ENCODE data around the gene LAMC1. TPM values are rescaled to one million over a fixed set of nuclear protein-coding genes. Genes with fewer than 3 reads are reported as not detected.

Gene LAMC1
- polyA plus RNA-seq, 2 donors, result 7.0 to 17.6 TPM

DNA sequence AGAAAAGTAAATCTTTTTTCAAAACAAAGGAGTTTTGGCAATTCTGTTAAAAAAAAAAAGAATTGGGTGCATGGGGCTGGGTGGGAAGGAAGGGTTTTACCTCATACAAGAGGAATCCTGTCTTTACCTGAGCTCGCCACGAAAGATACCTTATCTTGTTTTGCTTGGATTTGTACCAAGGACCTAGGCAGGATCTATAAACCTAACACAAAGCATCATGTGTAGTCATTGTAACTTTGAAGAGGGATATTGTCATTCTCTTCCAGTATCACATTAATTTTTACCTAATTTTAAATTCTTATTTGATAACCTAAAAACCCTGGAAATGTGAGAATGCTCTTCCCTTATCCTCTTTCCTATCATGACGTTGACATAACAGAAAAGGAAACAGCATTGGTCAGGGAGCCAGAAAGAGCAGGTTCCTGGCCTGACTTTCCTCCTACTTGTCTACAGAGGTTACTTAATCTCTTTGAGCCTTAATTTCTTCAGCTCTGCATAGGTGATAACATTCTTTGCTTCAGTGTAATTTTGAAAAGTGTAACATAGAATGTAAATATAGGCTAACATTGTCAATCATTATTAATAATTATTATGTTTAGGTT is 4.0 kb upstream of the LAMC1 start:
- Histone ChIP-seq H3K9me3 (ENCODE audit: control insufficient read depth in 2 of 2, insufficient read depth in 1 of 2, low read depth in 1 of 2, low read length in 1 of 2) (no peaks in the 10 kb centered on the region), H3K27ac (ENCODE audit: low read depth in 2 of 2, low read length in 1 of 2) (no peak overlapping the region), H3K4me1 (ENCODE audit: control insufficient read depth in 2 of 2, insufficient read depth in 2 of 2, low read length in 1 of 2) (no peaks in the 10 kb centered on the region), H3K36me3 (ENCODE audit: control insufficient read depth in 2 of 2, insufficient read depth in 2 of 2, low read length in 1 of 2) (no peaks in the 10 kb centered on the region), H3K27me3 (ENCODE audit: control insufficient read depth in 1 of 2, insufficient read depth in 2 of 2, low read length in 2 of 2) (no peaks in the 10 kb centered on the region), H3K4me3 (ENCODE audit: low read depth in 1 of 2, low read length in 2 of 2) (no peak overlapping the region)
- WGBS, 2 donors, result 31 to 34% methylated on average over 3 of the region's 3 CpGs

DNA sequence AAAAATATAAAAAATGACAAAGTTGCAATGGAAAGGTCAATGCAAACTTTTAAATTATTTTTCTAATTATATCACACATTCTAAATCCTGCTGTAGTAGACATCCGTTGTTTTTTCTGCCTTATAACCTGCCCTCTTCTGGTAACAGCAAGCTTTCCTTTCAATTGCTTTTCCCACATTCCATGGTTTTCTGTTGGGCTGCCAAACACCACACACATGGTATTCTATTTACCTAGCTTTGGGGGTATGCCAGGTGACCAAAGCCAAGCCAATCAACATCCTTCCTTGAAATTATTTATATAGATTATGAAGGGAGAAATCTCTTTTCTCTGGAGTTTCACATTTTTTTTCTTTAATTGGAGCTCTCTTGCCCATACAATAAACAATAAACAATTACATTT is 3.4 kb upstream of the LAMC1 start:
- Histone ChIP-seq H3K9me3 (ENCODE audit: control insufficient read depth in 2 of 2, insufficient read depth in 1 of 2, low read depth in 1 of 2, low read length in 1 of 2) (no peaks in the 10 kb centered on the region), H3K4me1 (ENCODE audit: control insufficient read depth in 2 of 2, insufficient read depth in 2 of 2, low read length in 1 of 2) (no peaks in the 10 kb centered on the region), H3K4me3 (ENCODE audit: low read depth in 1 of 2, low read length in 2 of 2) (no peak overlapping the region), H3K27me3 (ENCODE audit: control insufficient read depth in 1 of 2, insufficient read depth in 2 of 2, low read length in 2 of 2) (no peaks in the 10 kb centered on the region), H3K27ac (ENCODE audit: low read depth in 2 of 2, low read length in 1 of 2) (no peak overlapping the region), H3K36me3 (ENCODE audit: control insufficient read depth in 2 of 2, insufficient read depth in 2 of 2, low read length in 1 of 2) (no peaks in the 10 kb centered on the region)
- whole genome bisulfite sequencing, 2 donors, result 13 to 35% methylated on average over 1 of the region's 1 CpG

DNA sequence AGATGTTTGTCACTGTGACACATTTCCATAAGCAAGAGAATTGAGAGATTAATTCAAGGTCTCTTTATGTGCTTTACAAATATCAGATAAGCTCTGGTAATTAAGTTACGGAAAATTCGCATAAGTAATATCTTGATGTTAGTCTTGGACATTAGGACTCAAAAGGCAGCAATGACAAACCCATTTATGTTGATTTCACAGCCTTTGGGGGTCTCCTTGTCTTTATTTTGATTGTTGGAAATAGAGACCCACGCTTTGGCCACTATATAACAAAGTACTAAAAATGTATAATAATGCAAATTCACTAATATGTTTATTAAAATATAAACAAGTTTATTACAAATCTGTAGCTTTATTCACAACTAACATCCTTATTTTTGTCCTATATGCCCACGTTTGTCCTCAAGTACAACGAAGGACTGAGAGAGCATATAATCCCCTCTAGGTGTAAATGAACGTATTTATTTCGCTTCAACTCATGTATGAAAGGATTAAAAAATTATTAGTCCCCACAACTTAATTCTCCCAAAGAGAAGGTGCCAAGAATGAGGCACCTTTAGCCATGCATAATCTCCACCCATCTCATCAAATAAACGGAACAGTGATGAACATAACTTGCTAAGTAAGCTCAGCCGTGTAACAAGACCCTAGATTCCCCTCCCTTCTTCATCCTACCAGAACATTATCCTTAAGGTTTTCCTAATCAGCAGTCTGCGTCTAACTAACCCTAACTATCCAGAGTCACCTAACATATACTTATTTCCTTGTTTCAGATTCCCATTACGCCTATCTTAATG is 1.6 kb upstream of the LAMC1 start:
- no peaks in the 10 kb centered on the region for H3K9me3 ChIP-seq (ENCODE audit: control insufficient read depth in 2 of 2, insufficient read depth in 1 of 2, low read depth in 1 of 2, low read length in 1 of 2)

DNA sequence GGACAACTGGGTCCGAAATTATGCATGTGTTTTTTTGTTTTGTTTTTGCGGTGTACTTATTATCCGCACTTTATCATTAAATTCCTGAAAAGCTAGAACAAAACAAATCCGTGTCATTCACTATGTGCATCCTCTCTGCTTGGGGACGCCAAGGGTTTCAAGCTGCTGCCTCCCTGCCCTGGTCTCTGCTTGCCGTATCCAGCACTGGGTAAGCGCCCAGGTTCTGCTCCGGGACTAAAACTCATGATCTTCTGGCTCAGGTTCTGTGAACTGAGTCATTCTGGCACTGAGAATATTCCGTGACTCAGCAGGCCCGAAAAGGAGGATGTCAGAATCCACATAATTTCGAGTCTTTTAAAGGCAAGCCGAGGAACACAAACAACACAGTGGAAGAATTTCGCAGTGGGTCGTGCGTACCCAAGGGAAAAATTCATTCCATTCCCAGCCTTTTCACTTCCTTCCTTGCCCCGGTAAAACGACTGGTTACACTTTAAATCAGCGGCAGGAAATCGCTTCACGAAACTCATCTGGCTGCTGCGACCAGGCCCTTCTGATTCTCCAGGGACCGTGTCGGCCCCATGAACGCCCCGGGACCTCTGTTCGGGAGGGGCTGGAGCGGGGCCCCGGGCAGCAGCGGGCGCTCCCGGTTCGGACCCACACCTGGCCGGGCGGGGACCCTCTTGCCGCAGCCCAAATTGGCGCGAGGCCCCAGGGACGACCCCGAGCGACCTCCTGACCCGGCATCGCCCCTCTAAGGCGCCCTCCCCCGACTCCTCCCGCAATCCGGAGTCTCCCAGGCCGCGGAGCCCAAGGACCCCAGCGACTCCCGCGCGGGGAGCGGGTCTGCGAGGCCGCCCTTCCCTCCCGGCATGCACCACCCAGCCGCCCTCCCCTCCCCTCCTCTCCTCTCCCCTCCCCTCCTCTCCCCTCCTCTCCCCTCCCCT is 746 bp upstream of the LAMC1 start:
- no peaks in the 10 kb centered on the region for H3K36me3 ChIP-seq (ENCODE audit: control insufficient read depth in 2 of 2, insufficient read depth in 2 of 2, low read length in 1 of 2)
- no peaks in the 10 kb centered on the region for H3K4me1 ChIP-seq (ENCODE audit: control insufficient read depth in 2 of 2, insufficient read depth in 2 of 2, low read length in 1 of 2)
- no peaks in the 10 kb centered on the region for H3K9me3 ChIP-seq (ENCODE audit: control insufficient read depth in 2 of 2, insufficient read depth in 1 of 2, low read depth in 1 of 2, low read length in 1 of 2)
- no peaks in the 10 kb centered on the region for H3K27me3 ChIP-seq (ENCODE audit: control insufficient read depth in 1 of 2, insufficient read depth in 2 of 2, low read length in 2 of 2)
- WGBS, 2 donors, result 1 to 2% methylated on average over 55 to 57 of the region's 57 CpGs
- H3K27ac ChIP-seq (ENCODE audit: low read depth in 2 of 2, low read length in 1 of 2), result peak overlapping the region; percentile 99 to 100
- H3K4me3 ChIP-seq (ENCODE audit: low read depth in 1 of 2, low read length in 2 of 2), result peak overlapping the region; percentile 75 to 89

More for the DNA sequence above, 1.6 kb upstream of the LAMC1 start:
- Histone ChIP-seq H3K36me3 (ENCODE audit: control insufficient read depth in 2 of 2, insufficient read depth in 2 of 2, low read length in 1 of 2) (no peaks in the 10 kb centered on the region), H3K27ac (ENCODE audit: low read depth in 2 of 2, low read length in 1 of 2) (peak overlapping the region; percentile 99 to 100), H3K27me3 (ENCODE audit: control insufficient read depth in 1 of 2, insufficient read depth in 2 of 2, low read length in 2 of 2) (no peaks in the 10 kb centered on the region), H3K4me1 (ENCODE audit: control insufficient read depth in 2 of 2, insufficient read depth in 2 of 2, low read length in 1 of 2) (no peaks in the 10 kb centered on the region), H3K4me3 (ENCODE audit: low read depth in 1 of 2, low read length in 2 of 2) (peak overlapping the region in 1 of 2 donors; percentile 89)
- WGBS, 2 donors, result 46 to 49% methylated on average over 11 of the region's 11 CpGs

DNA sequence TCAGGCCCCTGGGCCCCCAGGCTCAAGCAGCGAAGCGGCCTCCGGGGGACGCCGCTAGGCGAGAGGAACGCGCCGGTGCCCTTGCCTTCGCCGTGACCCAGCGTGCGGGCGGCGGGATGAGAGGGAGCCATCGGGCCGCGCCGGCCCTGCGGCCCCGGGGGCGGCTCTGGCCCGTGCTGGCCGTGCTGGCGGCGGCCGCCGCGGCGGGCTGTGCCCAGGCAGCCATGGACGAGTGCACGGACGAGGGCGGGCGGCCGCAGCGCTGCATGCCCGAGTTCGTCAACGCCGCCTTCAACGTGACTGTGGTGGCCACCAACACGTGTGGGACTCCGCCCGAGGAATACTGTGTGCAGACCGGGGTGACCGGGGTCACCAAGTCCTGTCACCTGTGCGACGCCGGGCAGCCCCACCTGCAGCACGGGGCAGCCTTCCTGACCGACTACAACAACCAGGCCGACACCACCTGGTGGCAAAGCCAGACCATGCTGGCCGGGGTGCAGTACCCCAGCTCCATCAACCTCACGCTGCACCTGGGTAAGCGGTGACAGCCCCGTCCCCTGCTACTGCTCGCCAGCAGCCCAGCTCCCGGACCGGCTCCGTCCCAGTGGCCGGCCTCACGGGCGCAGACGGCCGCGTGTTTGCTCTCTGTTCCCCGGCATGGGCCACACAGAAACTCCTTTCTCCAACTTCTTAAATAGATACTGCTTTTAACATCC is 539 bp downstream of the LAMC1 start:
- H3K9me3 ChIP-seq (ENCODE audit: control insufficient read depth in 2 of 2, insufficient read depth in 1 of 2, low read depth in 1 of 2, low read length in 1 of 2), result no peaks in the 10 kb centered on the region
- peak overlapping the region; percentile 89 to 96 for H3K27ac ChIP-seq (ENCODE audit: low read depth in 2 of 2, low read length in 1 of 2)
- peak overlapping the region; percentile 75 to 89 for H3K4me3 ChIP-seq (ENCODE audit: low read depth in 1 of 2, low read length in 2 of 2)
- WGBS, 2 donors, result 1% methylated on average over 57 to 68 of the region's 68 CpGs
- H3K27me3 ChIP-seq (ENCODE audit: control insufficient read depth in 1 of 2, insufficient read depth in 2 of 2, low read length in 2 of 2), result no peaks in the 10 kb centered on the region
- no peaks in the 10 kb centered on the region for H3K36me3 ChIP-seq (ENCODE audit: control insufficient read depth in 2 of 2, insufficient read depth in 2 of 2, low read length in 1 of 2)
- no peaks in the 10 kb centered on the region for H3K4me1 ChIP-seq (ENCODE audit: control insufficient read depth in 2 of 2, insufficient read depth in 2 of 2, low read length in 1 of 2)

DNA sequence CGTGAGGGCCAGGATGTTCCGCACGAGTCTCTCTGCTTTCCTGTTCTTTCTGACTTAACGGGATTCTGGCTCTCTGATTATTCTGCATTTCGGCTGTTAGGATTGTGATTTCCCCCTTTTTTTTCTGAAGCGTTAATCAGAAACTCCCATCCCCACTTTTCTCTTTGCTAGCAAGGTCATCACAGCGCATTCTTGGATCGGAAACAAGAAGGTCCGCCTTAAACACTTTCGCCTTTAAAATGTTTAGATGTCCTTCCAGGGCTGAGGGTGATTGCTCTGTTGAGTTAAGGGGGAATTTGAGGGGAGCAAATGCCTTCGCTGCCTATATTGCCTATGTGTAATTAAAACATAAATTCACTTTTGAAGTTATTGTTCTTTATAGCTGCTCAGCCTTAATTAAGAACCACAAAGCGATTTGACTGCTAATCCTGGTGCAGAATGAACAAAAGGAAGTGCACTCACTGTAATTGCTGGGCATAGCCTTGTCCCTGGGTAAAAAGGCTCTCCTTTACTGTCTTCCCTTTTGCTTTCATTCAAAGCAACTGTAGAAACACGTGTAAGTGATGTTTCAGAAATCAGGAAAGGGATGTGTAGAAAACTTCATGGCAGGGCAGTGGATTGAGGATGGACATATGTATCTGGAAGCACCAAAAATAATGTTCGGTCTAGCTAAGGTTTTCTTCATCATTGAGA is 1.2 kb downstream of the LAMC1 start:
- H3K27ac ChIP-seq (ENCODE audit: low read depth in 2 of 2, low read length in 1 of 2), result peak overlapping the region; percentile 89 to 96
- H3K4me1 ChIP-seq (ENCODE audit: control insufficient read depth in 2 of 2, insufficient read depth in 2 of 2, low read length in 1 of 2), result no peaks in the 10 kb centered on the region
- H3K9me3 ChIP-seq (ENCODE audit: control insufficient read depth in 2 of 2, insufficient read depth in 1 of 2, low read depth in 1 of 2, low read length in 1 of 2), result no peaks in the 10 kb centered on the region
- H3K4me3 ChIP-seq (ENCODE audit: low read depth in 1 of 2, low read length in 2 of 2), result peak overlapping the region; percentile 75 to 89
- H3K27me3 ChIP-seq (ENCODE audit: control insufficient read depth in 1 of 2, insufficient read depth in 2 of 2, low read length in 2 of 2), result no peaks in the 10 kb centered on the region
- WGBS, 2 donors, result 1 to 2% methylated on average over 14 of the region's 14 CpGs
- H3K36me3 ChIP-seq (ENCODE audit: control insufficient read depth in 2 of 2, insufficient read depth in 2 of 2, low read length in 1 of 2), result no peaks in the 10 kb centered on the region

DNA sequence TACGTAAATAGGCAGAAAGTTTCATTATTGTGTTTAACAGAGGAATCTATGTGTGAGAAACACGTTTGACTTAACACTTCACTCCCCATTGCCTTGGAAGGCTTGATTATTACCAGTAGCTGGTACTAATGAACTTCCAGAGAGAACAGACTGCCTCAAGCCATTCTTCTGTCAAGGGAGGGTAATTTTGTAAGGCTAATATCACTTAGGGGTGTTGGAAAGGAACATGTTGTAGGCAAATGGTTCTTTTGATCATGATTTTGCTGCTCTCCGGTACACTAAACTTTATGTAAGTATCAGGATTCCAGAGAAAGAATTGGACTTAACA is 1.8 kb downstream of the LAMC1 start:
- H3K4me1 ChIP-seq (ENCODE audit: control insufficient read depth in 2 of 2, insufficient read depth in 2 of 2, low read length in 1 of 2), result no peaks in the 10 kb centered on the region
- H3K36me3 ChIP-seq (ENCODE audit: control insufficient read depth in 2 of 2, insufficient read depth in 2 of 2, low read length in 1 of 2), result no peaks in the 10 kb centered on the region
- no peaks in the 10 kb centered on the region for H3K9me3 ChIP-seq (ENCODE audit: control insufficient read depth in 2 of 2, insufficient read depth in 1 of 2, low read depth in 1 of 2, low read length in 1 of 2)
- no peak overlapping the region for H3K27ac ChIP-seq (ENCODE audit: low read depth in 2 of 2, low read length in 1 of 2)
- WGBS, 2 donors, result 7 to 17% methylated on average over 3 of the region's 3 CpGs
- peak overlapping the region; percentile 14 to 89 for H3K4me3 ChIP-seq (ENCODE audit: low read depth in 1 of 2, low read length in 2 of 2)
- H3K27me3 ChIP-seq (ENCODE audit: control insufficient read depth in 1 of 2, insufficient read depth in 2 of 2, low read length in 2 of 2), result no peaks in the 10 kb centered on the region

DNA sequence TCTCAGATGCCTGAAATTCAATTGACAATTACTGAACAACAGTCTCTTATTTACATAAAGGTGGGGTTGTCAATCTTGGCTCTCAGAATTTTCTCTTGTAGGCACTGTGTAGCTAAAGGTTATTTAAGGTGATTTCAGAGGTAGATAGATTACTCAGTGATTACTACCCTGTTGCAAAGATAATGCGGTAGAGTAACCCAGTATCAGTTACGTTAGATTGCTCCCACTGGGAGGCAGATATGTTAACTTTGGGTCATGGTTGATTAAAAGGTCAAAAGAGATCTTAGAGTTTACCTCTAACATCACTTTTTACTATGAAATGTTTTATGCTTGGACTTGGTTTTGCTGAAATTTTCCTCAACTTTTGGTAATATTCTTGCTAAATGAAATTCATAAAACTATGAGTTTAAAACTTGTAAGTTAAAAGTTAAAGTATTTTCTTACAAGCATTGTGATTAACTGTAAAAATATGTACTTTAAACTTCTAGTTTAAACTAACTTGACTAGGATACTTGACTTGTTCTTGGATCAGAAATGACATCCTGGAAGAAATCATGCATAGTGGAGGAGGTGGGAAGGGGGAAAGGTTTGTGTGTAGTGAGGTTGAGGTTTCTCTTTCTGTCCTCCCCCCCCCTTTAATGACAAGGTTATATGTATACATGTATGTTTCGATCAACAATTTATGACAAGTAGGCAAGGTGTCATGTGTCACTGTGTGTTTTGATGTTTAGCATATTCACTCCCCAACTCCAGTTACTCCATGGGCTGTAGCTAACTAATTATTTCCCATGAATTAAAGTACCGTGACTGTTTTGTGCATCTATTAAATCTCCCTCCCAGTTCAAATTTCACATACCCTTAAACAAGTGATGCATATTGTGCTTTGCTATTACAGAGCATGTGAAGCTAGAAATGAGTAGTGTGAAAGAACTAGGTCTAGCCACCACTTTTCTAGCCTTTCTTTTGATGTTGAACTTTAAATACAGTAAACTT is 2.9 kb downstream of the LAMC1 start:
- no peaks in the 10 kb centered on the region for H3K36me3 ChIP-seq (ENCODE audit: control insufficient read depth in 2 of 2, insufficient read depth in 2 of 2, low read length in 1 of 2)
- WGBS, 2 donors, result 22 to 26% methylated on average over 4 of the region's 4 CpGs
- H3K27ac ChIP-seq (ENCODE audit: low read depth in 2 of 2, low read length in 1 of 2), result no peak overlapping the region
- H3K4me1 ChIP-seq (ENCODE audit: control insufficient read depth in 2 of 2, insufficient read depth in 2 of 2, low read length in 1 of 2), result no peaks in the 10 kb centered on the region
- H3K27me3 ChIP-seq (ENCODE audit: control insufficient read depth in 1 of 2, insufficient read depth in 2 of 2, low read length in 2 of 2), result no peaks in the 10 kb centered on the region
- H3K4me3 ChIP-seq (ENCODE audit: low read depth in 1 of 2, low read length in 2 of 2), result peak overlapping the region in 1 of 2 donors; percentile 89
- no peaks in the 10 kb centered on the region for H3K9me3 ChIP-seq (ENCODE audit: control insufficient read depth in 2 of 2, insufficient read depth in 1 of 2, low read depth in 1 of 2, low read length in 1 of 2)

All from esophagus (tissue), 2 donors.